Measurements from ENCODE around the gene OLFM2.

The OLFM2 gene

GRCh38 chr19:9891609-9892373 is 44.5 kb downstream of the OLFM2 start:
- ATAC-seq = no peak
- TF ChIP-seq CSDC2 (CRISPR knock-in tag; IDR thresholded peaks at IDR 0.05) (no peak), TCF4 (CRISPR knock-in tag; IDR thresholded peaks at IDR 0.05; ENCODE audit: borderline replicate concordance) (no peak), TSHZ2 (CRISPR knock-in tag; IDR thresholded peaks at IDR 0.05) (no peak), PATZ1 (CRISPR knock-in tag; IDR thresholded peaks at IDR 0.05; ENCODE audit: borderline replicate concordance) (no peak)

GRCh38 chr19:9885077-9885552 is 51.2 kb downstream of the OLFM2 start:
- peak; percentile 65 for ATAC-seq
- TF ChIP-seq ESRRG (CRISPR knock-in tag; IDR thresholded peaks at IDR 0.05) (no peak), GLIS3 (CRISPR knock-in tag; IDR thresholded peaks at IDR 0.05) (no peak), CREB5 (CRISPR knock-in tag; IDR thresholded peaks at IDR 0.05; ENCODE audit: low read depth) (no peak), PPARA (CRISPR knock-in tag; IDR thresholded peaks at IDR 0.05; ENCODE audit: borderline replicate concordance) (no peak), ZNF565 (CRISPR knock-in tag; conservative IDR thresholded peaks at IDR 0.05; ENCODE audit: low read depth) (no peak)

GRCh38 chr19:9883764-9884163 is 52.6 kb downstream of the OLFM2 start:
- ATAC-seq = no peak; the same call in 2 of the 3 replicates
- TF ChIP-seq OSR1 (CRISPR knock-in tag; IDR thresholded peaks at IDR 0.05) = no peak
- no peak for TF ChIP-seq ARNTL (CRISPR knock-in tag; IDR thresholded peaks at IDR 0.05; ENCODE audit: borderline replicate concordance, low read depth)
- TF ChIP-seq TSHZ2 (CRISPR knock-in tag; IDR thresholded peaks at IDR 0.05) = no peak
- no peak for TF ChIP-seq ZNF565 (CRISPR knock-in tag; conservative IDR thresholded peaks at IDR 0.05; ENCODE audit: low read depth)
- no peak for TF ChIP-seq ZC3H10 (CRISPR knock-in tag; IDR thresholded peaks at IDR 0.05)
- no peak for TF ChIP-seq ZFP3 (CRISPR knock-in tag; IDR thresholded peaks at IDR 0.05)
- no peak for TF ChIP-seq ISL1 (CRISPR knock-in tag; IDR thresholded peaks at IDR 0.05)
- no peak for TF ChIP-seq PPARA (CRISPR knock-in tag; IDR thresholded peaks at IDR 0.05; ENCODE audit: borderline replicate concordance)
- no peak for TF ChIP-seq CREB5 (CRISPR knock-in tag; IDR thresholded peaks at IDR 0.05; ENCODE audit: low read depth)
- no peak for TF ChIP-seq POU6F1 (CRISPR knock-in tag; IDR thresholded peaks at IDR 0.05; ENCODE audit: borderline replicate concordance, low read depth)
- TF ChIP-seq TOX (CRISPR knock-in tag; IDR thresholded peaks at IDR 0.05; ENCODE audit: borderline replicate concordance) = no peak
- TF ChIP-seq ZNF8 (CRISPR knock-in tag; IDR thresholded peaks at IDR 0.05) = no peak
- no peak for TF ChIP-seq ZNF70 (CRISPR knock-in tag; IDR thresholded peaks at IDR 0.05)
- TF ChIP-seq PATZ1 (CRISPR knock-in tag; IDR thresholded peaks at IDR 0.05; ENCODE audit: borderline replicate concordance) = no peak
